Body of pancreas (tissue), 4 donors: ENCODE measurements around the gene PAPSS1. TPM values are rescaled to one million over a fixed set of nuclear protein-coding genes. Genes with fewer than 3 reads are reported as not detected.
A peak's percentile ranks its signal among the peaks of the same experiment; 100 is the strongest.

Source experiments
- ATAC-seq: fragments of 150-250 bp; one replicate; pipeline ENCODE4 v1.9.1; 2016
- DNase-seq, 4 donors: peaks; one replicate each; pipeline ENCODE4 v3.0.0-alpha.2; 2019
- H3K27ac ChIP-seq, 4 donors: fragments of 200-600 bp; sonication (generic); 1 replicate in 3 of 4; 2 replicates in 1 of 4; pipeline versions ENCODE4 v1.5.1 to v1.6.1; 2016 to 2019; ENCODE audit warnings: mild to moderate bottlenecking in 1 of 4, mixed read lengths in 1 of 4, moderate library complexity in 1 of 4
- H3K27me3 ChIP-seq, 2 donors: fragments of 200-600 bp; sonication (generic); one replicate each; pipeline ENCODE4 v1.6.0; 2016; ENCODE audit warnings: mild to moderate bottlenecking in 1 of 2
- H3K36me3 ChIP-seq, 2 donors: fragments of 200-600 bp; sonication (generic); replicated peaks in 1 of 2; 2 replicates each; pipeline ENCODE4 v1.5.1; 2016; ENCODE audit warnings: low read depth in 2 of 2; ENCODE audit not compliant: insufficient read depth in 1 of 2
- H3K4me1 ChIP-seq: fragments of 200-600 bp; sonication (generic); one replicate; pipeline ENCODE4 v1.6.0; 2016
- H3K4me3 ChIP-seq, 2 donors: fragments of 200-600 bp; sonication (generic); 1 replicate in 1 of 2; 2 replicates in 1 of 2; pipeline ENCODE4 v1.5.1; 2016 to 2019
- H3K9me3 ChIP-seq, 3 donors: fragments of 200-600 bp; sonication (generic); 1 replicate in 2 of 3; 2 replicates in 1 of 3; pipeline ENCODE4 v1.5.1; 2016
- CTCF ChIP-seq, 7 experiments: fragments of 450-650 bp in 4 of 7; fragments of 200-600 bp in 3 of 7; sonication (generic) in 3 of 7; IDR thresholded peaks; one replicate each; pipeline ENCODE4 v1.5.1; 2016 to 2019; ENCODE audit warnings: antibody characterized with exemption in 7 of 7
- POLR2A ChIP-seq, 3 donors: fragments of 450-650 bp; IDR thresholded peaks; one replicate each; pipeline ENCODE4 v1.6.1; 2016; ENCODE audit warnings: antibody characterized with exemption in 3 of 3, mild to moderate bottlenecking in 2 of 3
- WGBS, 2 donors: methylation state at CpG; one replicate each; pipeline ENCODE4 v1.1.5; 2017; 5-methylcytosine and 5-hydroxymethylcytosine counted together
- intact Hi-C: fragments of 100-400 bp; cut with DNase I; formaldehyde crosslinking; loops from one replicate; pipeline ENCODE4 v1.15.1; 2023
- total RNA-seq, 2 donors: library from RNA; depleted of rRNA; stranded (reverse); fragments of >200 nt; gene quantifications; one replicate each; pipeline ENCODE4 v1.1.0, GENCODE V29; 2016

Gene PAPSS1
- total RNA-seq: 10 to 100 TPM; 15.8 to 42.3 TPM

- peak; percentile 97 for ATAC-seq
- H3K27ac ChIP-seq: peak within 1 kb of the TSS; percentile 85 to 92 (median 90)
- H3K36me3 ChIP-seq: no peaks in the 10 kb centered on the region
- TF ChIP-seq CTCF (IDR thresholded peaks at IDR 0.05): no peak
- peak; percentile 95 to 98 (median 97) for TF ChIP-seq POLR2A (IDR thresholded peaks at IDR 0.05)
- no peaks in the 10 kb centered on the region for H3K9me3 ChIP-seq
- DNase-seq: peak; percentile 99 to 100 (median 99)
- 0 to 4% methylated on average over 4 to 78 of the region's 90 CpGs for WGBS, 2 donors
- H3K4me3 ChIP-seq: peak within 1 kb of the TSS; percentile 31 to 98
- H3K4me1 ChIP-seq: peaks cover 23% of the 10 kb centered on the region
- H3K27me3 ChIP-seq: no peaks in the 10 kb centered on the region
- intact Hi-C loops: no loop called here
These were observed at the start of gene PAPSS1 for GRCh38 chr4:107719922-107720722. TSS of gene PAPSS1 (minus strand) at chr4:107720234. CDS start at chr4:107720179, 55 bp downstream.

GRCh38 chr4:107760281-107760947, 40.4 kb upstream of the PAPSS1 start:
- TF ChIP-seq CTCF (IDR thresholded peaks at IDR 0.05) (peak; percentile 20 to 69 (median 57)), POLR2A (IDR thresholded peaks at IDR 0.05) (no peak)
- H3K27ac ChIP-seq: no peak overlapping the region
- no peaks in the 10 kb centered on the region for H3K36me3 ChIP-seq
- H3K4me1 ChIP-seq: no peaks in the 10 kb centered on the region
- H3K27me3 ChIP-seq: no peaks in the 10 kb centered on the region
- WGBS, 2 donors: 36 to 42% methylated on average over 10 of the region's 10 CpGs
- no peaks in the 10 kb centered on the region for H3K9me3 ChIP-seq
- intact Hi-C loops: no loop called here
- no peak overlapping the region for H3K4me3 ChIP-seq
- ATAC-seq (peak; percentile 83), DNase-seq (peak; percentile 59 to 75 (median 60))

GRCh38 chr4:107757864-107758476, 37.9 kb upstream of the PAPSS1 start:
- 27 to 28% methylated on average over 2 of the region's 2 CpGs for WGBS, 2 donors
- TF ChIP-seq POLR2A (IDR thresholded peaks at IDR 0.05): no peak
- TF ChIP-seq CTCF (IDR thresholded peaks at IDR 0.05): peak in 6 of 7 experiments; percentile 44 to 68 (median 58)

GRCh38 chr4:107757283-107757682, 37.2 kb upstream of the PAPSS1 start:
- TF ChIP-seq POLR2A (IDR thresholded peaks at IDR 0.05): no peak
- TF ChIP-seq CTCF (IDR thresholded peaks at IDR 0.05): no peak
- intact Hi-C loops: loop anchor here (5.0 kb wide), 1 partner anchor 160 kb away; no protein-coding TSS in a partner anchor
- ATAC-seq: no peak

More at GRCh38 chr4:107757864-107758476, 37.9 kb upstream of the PAPSS1 start:
- no peak overlapping the region for H3K4me3 ChIP-seq
- peak; percentile 53 for ATAC-seq
- DNase-seq: no peak
- H3K36me3 ChIP-seq: no peaks in the 10 kb centered on the region
- H3K27ac ChIP-seq: no peak overlapping the region
- H3K9me3 ChIP-seq: no peaks in the 10 kb centered on the region
- no peaks in the 10 kb centered on the region for H3K27me3 ChIP-seq
- H3K4me1 ChIP-seq: no peaks in the 10 kb centered on the region
- intact Hi-C loops: loop anchor here (5.0 kb wide), 1 partner anchor 159 kb away; no protein-coding TSS in a partner anchor

More at GRCh38 chr4:107757283-107757682, 37.2 kb upstream of the PAPSS1 start:
- no peak for DNase-seq
- 70 to 73% methylated on average over 5 of the region's 5 CpGs for WGBS, 2 donors
- Histone ChIP-seq H3K36me3 (no peaks in the 10 kb centered on the region), H3K9me3 (no peaks in the 10 kb centered on the region), H3K27me3 (no peaks in the 10 kb centered on the region), H3K4me1 (no peaks in the 10 kb centered on the region), H3K27ac (no peak overlapping the region), H3K4me3 (no peak overlapping the region)
